Jurkat, Clone E6-1 (cell line): ENCODE measurements around the gene LRRN2.

Experiments
- DNase-seq: peaks from one replicate; pipeline ENCODE4 v3.0.0-alpha.2; 2011; ENCODE audit warnings: low read depth, low spot score
- H3K4me3 ChIP-seq: 2 replicates; pipeline ENCODE4 v1.5.1; 2011; ENCODE audit warnings: mild to moderate bottlenecking, low read length, control low read depth, moderate library complexity

The LRRN2 gene

DNA sequence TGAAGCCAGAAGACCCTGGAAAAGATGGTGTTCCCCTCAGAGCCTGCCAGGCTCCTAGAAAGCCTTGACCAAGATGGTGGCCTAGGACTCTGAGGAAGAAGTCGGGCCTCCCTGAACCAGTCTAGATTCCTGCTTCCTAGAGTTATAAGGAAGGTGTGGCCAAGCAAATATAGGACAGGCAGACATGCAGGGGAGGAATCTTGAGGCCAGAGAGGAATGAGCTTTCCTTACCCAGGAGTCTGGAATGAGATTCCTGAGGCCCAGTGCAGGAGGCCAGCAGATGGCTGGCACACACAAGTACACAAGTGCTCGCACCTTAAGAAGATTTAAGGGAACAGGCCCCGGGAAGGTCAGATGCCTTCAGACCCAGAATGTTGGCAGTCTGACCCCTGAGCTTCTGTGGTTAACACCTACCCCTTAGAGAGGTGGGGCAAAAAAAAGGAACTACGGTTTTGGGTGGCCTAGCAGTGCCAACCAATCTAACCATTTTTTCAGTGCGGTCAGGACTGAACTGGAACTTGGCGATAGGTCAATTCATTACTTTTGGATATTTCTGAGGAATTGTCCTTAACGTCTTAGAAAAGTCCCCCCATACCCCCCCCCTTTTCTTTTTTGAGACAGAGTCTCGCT is 96.0 kb downstream of the LRRN2 start:
- no peak for DNase-seq
- no peak overlapping the region for H3K4me3 ChIP-seq

DNA sequence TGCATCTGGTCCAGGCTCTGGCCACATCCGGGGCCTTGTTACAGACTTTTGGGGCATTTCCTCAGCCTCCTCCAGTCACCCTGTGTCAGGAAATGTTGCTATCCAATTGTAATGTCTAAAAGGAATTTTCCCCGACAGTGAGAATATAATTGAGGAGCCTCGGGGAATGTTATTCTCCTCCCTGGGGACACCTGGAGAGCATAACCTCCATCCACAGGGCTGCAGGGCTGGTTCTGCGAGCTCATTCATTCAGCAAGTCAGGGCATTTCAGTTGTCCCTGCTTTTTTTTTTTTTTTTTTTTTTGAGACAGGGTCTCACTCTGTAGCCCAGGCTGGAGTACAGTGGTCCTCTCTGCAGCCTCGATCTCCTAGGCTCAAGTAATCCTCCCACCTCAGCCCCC is 96.7 kb downstream of the LRRN2 start:
- no peak overlapping the region for H3K4me3 ChIP-seq
- DNase-seq, result no peak

GRCh38 chr1:204587621-204588020 is 97.9 kb downstream of the LRRN2 start:
- H3K4me3 ChIP-seq, result no peak overlapping the region
- no peak for DNase-seq

- peak; percentile 86 for DNase-seq
- H3K4me3 ChIP-seq, result no peak overlapping the region; the same call in 1 of the 2 replicates
These were observed 100.7 kb downstream of the LRRN2 start for GRCh38 chr1:204584699-204585372.

DNA sequence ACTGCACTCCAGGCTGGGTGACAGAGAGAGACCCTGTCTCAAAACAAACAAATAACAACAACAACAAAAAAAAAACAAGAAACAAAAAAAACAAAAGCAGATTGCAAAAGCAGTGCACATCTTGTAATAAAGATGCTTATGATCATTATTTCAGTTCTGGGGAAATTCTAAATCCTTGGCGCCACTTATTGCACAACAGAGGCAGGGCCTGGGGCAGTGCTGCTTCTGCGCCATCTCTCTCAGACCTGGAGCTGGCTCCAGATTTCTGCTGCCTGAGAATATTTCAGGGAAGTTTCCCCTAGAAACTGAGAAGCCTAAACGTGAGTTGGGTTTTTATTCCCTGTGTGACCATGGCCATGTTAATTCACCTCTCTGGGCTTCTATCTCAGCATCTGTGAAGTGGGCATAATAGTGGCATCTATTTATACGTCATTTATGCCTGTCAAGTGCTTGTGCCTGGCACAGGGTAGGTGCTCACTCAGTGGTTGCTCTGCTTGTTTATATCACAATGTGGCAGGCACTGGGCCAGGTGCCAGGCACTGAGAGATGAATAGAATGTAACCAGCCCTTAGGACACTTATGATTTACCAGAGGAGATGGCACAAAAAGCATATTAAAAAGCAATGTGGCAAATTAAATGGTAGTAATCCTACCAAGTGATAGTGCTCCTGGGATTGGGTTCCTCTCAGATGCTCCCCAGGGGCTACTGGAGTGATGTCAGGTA is 101.5 kb downstream of the LRRN2 start:
- no peak for DNase-seq
- H3K4me3 ChIP-seq, result no peak overlapping the region

DNA sequence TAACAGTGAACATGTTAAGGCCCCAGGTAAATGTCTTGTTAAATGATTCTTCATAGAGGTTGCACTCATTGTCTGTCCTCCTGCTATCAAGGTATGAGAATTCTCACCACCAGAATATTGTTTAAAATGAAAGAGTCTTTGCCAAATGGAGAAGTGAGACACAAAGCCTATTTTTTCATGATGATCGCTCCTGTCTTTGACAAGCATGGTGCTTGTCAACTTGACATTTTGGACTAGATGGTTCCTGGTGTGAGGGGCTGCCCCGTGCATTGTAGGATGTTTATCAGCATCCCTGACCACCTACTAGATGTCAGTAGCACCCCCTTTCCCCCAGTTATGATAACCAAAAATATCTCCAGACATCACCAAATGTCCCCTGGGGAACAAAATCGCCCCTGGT is 103.8 kb downstream of the LRRN2 start:
- H3K4me3 ChIP-seq, result no peak overlapping the region
- DNase-seq, result no peak

- H3K4me3 ChIP-seq, result no peak overlapping the region
- no peak for DNase-seq
These were observed 104.7 kb downstream of the LRRN2 start for GRCh38 chr1:204580862-204581261.

DNA sequence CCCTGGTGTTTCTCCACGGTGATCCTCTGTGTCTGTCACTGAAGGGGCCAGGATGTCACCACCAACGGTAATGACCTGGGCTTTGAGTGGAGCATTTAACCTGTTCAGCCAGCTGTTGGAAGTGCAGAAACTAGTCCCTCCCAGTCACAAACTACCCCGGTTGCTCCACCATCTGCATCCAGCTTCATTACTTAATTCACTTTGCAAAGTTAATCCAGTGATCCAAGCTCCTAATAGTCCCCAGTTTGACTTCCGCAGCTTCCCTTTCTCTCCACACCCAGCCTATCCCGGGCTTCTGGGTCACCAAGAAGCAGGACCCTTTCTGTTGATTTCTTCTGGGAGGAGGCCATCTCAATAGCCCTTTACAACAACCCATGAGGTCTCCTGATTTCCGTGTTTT is 105.9 kb downstream of the LRRN2 start:
- no peak overlapping the region for H3K4me3 ChIP-seq

GRCh38 chr1:204578867-204579664 is 106.5 kb downstream of the LRRN2 start:
- no peak overlapping the region for H3K4me3 ChIP-seq
- DNase-seq, result no peak

More for the DNA sequence above, 105.9 kb downstream of the LRRN2 start:
- no peak for DNase-seq

- no peak for DNase-seq
- no peak overlapping the region for H3K4me3 ChIP-seq
These were observed 107.6 kb downstream of the LRRN2 start for GRCh38 chr1:204577794-204578478.

DNA sequence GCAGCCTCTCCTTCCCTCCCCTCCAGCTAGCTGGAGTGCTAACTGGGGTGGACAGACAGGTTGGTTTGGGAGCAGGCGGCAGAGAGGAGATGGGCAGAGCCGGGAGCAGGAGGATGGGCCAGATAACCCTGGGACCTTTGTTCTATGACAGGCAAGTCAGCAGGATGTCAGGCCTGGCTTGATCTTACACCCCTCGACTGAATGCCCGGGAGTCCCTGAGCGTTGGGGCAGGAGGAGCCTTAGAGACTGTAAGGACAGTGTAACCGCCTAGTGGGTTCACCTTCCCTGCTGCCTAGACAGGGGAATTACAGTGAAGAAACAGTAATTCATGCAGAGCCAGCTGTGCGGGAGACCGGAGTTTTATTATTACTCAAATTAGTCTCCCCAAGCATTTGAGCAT is 109.1 kb downstream of the LRRN2 start:
- no peak for DNase-seq
- no peak overlapping the region for H3K4me3 ChIP-seq

- DNase-seq, result no peak
- no peak overlapping the region for H3K4me3 ChIP-seq
These were observed 110.0 kb downstream of the LRRN2 start for GRCh38 chr1:204575221-204576190.

DNA sequence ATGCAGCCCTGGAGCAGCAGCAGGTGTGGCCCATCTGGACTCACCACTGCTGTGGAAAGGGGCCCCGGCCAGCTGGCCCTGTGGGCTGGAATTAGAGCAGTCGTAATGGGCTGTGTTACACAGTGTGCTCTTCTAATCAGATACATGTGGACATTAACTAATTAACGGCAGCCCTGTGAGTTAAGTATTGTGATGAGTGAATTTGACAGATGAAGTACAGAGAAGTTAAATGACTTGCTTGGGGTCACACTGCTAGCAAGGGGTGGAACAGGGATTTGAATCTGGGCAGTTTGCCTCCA is 110.7 kb downstream of the LRRN2 start:
- no peak overlapping the region for H3K4me3 ChIP-seq
- DNase-seq, result no peak

DNA sequence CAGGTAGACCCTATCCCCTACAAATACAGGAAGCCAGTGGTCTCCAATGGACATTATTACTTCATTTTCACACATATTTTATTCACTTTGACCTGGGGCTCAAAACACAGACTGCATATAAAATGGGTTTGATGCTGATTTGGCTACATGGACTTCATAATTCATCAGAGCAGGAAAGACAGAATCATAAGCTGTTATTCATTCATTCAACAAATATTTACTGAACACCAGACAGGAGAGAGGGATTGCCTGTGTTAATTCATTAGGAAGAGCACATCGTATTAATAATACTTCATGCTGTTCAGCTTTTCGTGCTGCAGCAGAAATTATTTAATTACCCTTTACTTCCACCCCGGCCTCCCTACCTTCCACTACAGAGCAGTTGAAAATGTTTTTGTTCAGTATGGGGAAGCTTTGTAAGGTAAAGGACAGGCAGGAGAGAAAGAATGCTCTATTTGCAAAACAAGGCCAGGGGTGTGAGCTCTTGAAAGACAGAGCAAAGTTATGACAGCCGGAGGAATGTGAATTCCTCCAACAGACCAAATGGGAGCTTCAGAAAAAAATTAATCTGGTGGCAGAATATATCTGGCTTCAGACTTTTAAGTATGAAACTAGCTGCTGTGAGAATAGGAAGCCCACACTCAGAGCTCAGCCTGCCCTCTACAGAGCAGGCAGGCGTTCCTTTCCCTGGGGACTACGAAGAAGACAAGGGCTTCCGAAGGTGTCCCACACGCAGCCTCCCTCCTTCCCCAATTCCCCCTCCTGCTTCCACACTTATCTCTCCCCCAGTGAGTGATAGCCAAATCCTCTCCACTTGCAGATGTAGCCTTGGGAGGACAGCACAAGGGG is 111.3 kb downstream of the LRRN2 start:
- H3K4me3 ChIP-seq, result no peak overlapping the region
- no peak for DNase-seq

- no peak overlapping the region for H3K4me3 ChIP-seq
- no peak for DNase-seq
These were observed 112.3 kb downstream of the LRRN2 start for GRCh38 chr1:204572923-204573922.

DNA sequence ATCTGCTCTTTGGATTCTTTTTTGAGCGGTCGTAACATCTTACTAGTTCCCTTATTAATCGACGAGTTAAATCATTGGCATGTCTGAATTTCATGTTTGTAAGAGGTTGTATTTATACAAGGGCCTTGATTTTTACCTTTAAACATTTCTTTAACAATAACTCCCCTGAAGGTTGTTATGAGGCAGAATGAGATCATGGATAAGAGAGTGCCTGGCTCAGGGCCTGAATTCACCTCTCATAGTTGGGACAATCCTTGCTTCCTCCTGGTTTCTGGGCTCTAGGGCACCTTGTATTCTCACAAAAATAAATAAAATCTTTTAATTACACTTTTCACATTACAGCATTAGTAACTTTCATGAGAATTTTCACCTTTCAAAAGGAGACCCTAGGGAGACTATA is 113.9 kb downstream of the LRRN2 start:
- no peak overlapping the region for H3K4me3 ChIP-seq
- DNase-seq, result no peak
